NAMALWA (cell line): Measurements from ENCODE around the gene IFNA17.
"Not testable (repeated sequence)": the region's sequence is repeated elsewhere in the genome, so short reads cannot be mapped to it uniquely, and the experiment has no call there.

ENCODE experiments used
- DNase-seq: peaks from one replicate; pipeline ENCODE4 v3.0.0-alpha.2; 2015; ENCODE audit warnings: low spot score

The IFNA17 gene

DNA sequence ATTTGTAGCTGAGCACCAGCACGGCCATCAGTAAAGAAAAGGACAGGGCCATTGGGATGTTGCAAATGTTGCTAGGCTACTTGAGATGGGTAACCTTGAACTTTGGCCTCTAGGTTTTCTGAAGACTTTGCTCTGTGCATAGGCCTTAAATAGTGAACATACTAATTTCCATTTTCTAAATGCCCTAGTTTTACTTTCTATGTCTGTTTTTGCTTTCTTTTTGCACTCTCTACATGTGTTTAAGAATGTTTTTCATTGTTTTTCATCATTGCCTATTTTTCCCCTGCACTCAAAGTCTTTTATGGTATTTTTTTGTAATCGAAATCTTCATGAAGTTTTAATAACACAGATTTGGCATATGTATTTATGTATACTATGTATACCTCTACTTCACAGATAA, at the start of gene IFNA17:
TSS of gene IFNA17 (minus strand) at position 101 of the 400 bp plus-strand sequence. CDS start at position 52, 49 bp downstream.
- no peak for DNase-seq

DNA sequence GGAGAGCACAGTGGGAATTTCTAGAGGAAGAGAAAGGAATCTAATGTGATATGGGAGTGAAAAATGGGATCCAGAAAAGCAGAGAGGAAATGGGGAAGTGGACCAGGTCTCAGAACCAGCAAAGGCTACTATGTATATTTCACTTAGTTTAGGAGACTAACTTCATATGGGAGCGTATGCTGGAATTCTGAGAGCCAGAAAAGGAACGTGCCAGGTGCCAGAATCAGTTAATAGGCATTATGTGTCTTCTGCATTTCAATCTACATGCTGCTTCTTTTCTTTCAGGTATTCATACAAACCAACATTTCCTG, 40.3 kb upstream of the IFNA17 start:
- no peak for DNase-seq

DNA sequence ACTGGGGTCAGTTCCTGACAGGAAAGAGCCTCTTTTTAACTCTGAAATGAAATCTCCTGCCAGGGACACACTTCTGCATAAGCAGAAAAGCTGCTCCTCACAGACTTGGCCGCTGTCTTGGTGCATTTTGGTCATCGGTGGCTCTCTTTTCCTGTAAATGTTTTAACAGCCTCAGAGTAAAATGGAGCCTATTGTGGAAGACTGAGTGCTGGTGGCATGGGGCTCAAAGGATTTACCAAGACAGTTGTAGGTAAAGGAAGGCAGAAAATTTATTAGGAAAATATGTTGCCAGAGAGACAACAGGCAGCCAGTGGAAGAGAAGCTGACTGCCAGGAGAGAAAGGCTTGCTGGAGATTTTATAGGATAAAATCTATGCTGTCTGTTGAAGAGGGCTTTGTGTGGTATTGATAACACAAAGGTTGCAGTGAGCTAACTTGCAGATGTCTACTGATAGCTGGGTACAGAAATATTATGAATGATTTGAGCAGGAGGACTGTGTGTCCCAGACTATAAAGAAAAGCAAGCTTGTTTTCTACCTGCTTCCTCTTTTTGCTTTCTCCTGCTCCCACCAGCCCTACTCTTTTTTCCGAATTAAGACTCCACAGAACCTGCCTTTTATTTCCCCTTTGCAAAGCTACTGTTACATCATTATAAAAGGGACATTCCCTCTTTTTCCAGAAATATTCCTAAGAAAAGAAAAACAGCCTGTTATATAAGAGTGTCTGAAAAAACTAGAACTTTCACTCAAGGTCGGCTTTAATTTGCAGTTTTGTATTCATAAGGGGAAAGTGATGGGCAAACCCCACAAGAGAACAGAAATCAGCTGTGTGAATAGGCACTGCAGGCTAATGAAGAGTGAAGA, 39.7 kb upstream of the IFNA17 start:
- DNase-seq, result peak; percentile 13

DNA sequence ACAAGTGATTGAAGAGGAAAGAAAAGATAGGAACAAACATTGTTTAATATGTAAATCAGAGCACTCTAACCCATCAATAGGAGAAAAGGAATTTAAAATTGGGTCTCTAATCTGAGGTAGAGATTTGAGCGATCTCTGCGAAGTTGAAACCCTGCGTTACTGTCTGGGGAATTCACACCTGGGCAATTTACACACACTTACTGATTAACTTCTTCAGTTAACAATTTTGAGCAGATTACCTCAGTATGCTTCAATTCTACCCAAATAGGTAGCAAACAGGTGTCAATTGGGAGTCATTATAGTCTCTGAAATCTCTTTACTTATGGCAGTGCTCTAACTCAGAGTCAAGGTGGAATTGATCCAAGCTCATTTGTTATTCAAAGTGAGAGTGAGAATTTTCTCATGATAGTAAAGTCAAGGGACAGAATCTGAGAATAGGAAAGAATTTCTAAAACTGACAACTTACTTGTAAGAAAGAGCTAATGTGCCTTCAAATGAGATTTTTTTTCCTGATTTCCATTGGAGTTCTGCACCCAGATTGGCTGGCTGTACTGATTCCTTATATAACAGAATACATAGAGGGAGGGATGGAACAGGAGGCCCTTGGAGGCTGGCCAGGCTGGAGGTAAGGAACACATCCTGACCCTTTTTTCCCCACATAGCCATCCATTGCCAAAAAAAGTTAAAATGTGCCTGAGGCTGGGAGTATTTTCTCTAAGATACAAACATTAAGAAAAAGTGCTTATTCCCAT, 38.9 kb upstream of the IFNA17 start:
- DNase-seq, result no peak

DNA sequence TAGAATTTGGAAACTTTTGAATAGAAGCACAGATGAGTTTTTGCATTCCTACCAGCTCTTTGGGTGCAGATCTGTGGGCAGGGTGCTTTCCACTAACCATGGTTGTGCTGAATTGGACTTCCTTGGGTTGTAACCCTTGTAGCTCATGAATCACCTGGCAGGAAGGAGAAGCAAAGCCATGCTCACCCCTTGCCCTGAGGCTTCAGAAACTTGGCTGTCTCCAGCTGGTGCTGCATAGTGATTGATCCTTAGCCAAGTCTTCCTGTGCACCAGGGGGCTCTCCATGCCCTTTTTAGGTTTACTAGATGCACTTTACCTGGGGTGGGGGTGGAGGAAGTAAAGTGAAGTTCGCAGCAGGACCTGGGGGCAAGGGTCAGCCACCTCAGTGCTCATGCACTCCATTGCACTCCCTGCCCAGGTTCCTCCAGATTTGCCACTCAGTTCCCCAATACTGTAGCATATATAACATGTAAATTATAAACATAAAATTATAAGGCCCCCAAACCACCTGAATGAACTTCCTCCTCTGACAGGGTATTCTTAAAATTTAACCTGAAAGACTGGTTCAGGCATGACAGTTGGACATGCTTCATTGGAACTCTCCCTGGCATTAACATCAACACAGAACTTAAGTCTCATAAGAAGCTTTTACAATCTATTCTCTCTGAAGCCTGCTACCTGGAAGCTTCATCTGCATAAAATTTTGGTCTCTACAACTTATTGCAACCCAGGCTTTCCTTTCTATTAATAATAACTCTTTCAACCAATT, 37.6 kb upstream of the IFNA17 start:
- no peak for DNase-seq

DNA sequence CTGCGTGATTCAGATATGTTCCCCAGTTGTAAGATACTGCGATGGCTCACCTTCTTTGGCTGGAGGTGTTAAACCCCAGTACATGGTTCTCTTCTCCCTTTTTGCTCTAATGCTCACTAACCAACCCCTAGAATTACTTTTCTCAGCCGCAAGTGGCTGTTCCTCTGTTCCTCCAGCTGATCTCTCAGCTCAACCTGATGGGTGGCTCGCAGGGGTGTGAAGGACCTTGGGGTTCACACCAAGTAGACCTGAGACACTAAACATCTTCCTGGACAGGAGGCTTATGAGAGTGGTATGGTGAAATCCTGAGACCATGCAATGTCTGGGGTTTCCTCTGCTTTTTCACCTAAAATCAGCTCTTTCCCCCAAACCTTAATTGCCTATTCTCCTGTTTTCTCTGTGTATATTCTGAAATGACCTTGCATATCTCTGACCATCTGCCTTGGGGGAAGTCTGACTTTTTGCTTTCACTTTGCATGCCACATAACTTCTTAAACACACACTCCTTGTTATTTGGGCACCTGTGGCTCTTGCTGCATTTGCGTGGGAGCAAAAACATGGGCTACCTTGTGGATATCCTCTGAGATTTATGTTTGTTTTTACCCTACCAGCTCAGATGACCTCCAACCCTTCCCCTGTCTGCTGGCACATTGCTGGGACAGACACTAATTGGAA, 27.7 kb upstream of the IFNA17 start:
- no peak for DNase-seq

DNA sequence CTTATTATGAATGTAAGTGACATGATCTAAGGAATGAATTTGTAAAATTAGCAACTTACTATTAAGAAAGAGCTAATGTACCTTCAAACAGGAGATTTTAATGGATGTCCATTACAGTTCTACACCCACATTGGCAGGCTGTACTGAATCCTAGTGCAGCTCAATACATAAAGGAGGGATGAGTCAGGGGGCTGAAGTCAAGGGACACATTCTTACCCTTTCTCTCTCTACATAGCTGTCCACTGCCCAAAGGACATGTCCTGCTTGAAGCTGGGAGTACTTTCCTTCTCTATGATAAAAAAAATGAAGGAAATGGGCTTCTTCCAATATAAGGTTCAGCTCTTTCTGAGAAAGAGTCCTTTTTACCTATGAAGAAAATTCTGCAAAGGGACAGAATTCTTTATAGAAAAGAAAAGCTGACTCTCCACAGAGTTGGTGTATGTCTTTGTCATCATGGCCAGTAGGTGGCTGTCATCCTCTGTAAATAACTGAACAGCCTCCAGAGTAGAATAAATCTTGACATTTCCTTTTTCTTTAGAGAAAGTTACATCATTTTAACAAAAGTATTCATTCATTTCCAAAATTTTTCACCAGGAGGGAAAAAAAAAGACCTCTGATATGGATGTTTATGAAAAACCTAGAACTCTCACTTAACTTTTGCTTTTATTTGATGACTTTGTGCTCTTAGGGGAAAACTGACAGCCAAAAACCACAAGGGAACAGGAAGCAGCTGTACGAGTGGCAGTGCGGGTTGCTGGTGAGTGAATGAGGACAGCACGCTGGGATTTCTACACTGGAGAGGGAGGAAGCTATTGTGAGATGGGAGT, 24.9 kb upstream of the IFNA17 start:
- DNase-seq, result peak; percentile 59

DNA sequence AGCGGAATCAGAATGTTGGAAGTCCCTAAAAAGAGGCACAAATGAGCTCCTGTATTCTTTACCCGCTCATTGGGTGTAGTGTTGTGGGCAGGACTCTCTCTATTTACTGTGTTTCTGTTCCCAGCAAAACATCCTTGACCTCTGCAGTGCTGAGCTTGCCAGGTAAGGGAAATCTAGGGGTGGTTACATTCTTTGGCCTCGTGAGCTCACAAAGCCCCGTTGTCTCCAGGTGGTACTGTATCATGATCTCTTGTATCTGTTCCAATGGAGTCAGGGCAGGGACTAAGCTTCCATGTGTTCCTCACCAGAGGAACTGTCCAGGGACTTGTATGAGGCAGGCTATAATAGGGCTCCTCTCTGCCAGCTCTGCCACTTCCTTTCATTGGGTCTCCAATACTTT, 23.6 kb upstream of the IFNA17 start:
- DNase-seq, result no peak

DNA sequence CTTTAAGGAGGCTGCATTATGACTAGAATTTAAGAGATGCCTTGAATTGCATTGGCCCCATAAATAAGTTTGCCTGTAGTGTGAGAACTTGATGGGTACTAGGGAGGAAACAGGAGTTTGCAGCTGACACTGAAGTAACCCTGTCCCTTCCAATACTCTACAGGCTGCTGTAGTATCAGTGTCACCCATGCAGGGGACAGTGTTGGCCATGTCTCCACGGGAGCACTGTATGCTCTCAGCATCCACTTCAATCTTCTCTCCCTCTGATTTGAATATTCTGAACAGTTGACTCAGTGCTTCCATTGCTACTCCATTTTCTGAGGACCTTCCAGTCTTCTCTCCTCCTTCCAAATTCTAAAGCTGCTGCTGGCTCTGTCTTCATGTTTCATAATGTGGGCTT, 23.2 kb upstream of the IFNA17 start:
- DNase-seq, result no peak

DNA sequence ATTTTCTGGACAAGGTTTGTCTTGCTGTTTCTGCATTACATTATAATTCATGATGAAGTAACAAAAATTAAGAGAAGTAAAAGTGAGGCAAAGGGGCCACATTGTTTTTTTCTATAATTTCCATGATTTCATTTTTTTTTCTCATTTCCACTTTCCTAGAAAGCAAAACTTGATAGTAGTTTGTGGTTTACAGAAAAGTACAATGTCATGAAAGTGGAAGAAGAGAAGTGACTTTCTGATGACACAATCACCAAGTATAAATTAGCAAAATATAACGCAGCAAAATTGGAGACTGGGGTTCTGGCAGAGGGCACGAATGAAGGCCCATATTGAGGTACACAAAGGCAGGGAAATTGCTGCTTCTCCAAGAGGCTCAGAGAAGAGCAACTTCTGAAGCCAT, 16.8 kb upstream of the IFNA17 start:
- DNase-seq, result no peak

DNA sequence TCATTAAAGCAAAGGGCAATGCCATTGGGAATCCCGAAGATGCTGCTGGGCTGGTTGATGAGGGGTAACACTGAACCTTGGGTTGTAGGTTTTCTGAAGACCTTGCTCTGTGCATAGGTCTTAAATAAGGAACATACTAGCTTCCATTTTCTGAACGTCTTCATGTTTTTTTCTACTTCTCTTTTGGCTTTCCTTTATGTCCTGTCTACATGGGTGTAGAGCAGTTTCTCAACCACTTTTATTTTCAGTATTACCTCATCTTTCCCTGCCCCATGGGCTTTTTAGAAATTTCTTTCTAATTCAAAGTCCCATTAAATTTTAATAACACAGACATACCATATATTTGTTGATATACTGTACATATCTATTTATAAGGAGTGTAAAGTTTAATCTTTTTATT, 11.9 kb upstream of the IFNA17 start, which contains the start of gene IFNA14:
TSS of gene IFNA14 (minus strand) at position 95 of the 400 bp plus-strand sequence. CDS start at position 25, 70 bp downstream.
- no peak for DNase-seq

DNA sequence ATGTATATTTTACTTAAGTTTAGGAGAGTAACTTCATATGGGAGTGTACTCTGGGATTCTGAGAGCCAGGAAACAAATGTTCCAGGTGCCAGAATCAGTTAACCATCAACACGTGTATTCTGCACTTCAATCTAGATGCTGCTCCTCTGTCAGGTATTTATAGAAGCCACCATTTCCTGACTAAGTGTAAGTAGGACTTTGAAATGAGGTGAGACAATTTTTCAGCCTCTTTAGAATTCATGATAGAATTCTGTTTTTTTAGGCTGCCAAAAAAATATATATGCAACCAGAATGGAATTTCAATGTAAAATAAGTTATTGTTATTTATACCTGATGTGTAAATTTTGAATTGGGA, 8.3 kb upstream of the IFNA17 start:
- not testable (repeated sequence) for DNase-seq

DNA sequence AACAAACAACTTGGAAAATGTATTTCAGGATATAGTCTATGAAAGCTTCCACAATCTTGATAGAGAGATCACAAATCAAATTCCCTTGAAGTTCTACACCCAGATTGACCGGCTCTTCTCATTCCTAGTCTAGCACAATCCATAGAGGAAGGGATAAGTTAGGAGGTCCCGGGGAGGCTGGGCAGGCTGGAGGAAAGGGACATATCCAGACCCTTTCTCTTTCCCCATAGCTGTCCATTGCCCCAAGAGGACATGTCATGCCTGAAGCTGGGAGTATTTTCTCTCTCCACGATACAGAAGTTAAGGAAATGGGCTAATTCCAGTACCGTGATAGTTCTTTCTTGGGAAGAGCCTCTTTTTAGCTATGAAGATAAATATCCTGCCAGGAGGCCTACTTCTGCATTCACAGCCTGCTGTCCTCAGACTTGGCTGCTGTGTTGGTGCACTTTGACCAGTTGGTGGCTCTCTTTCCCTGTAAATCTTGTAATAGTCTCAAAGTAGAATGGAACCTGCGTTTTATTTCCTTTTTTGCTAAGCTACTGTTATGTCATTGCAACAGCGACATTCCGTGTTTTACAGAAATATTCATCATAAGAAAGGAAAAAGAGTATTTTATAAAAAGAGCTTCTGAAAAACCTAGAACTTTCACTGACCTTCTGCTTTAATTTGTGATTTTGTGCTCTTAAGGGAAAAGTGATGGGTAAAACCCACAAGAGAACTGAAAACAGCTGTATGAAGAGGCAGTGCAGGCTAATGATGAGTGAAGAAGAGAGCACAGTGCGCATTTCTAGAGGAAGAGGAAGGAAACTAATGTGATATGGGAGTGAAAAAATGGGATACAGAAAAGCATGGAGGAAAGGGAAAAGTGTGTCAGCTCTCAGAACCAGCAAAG, 7.7 kb upstream of the IFNA17 start:
- DNase-seq, result peak; percentile 74

DNA sequence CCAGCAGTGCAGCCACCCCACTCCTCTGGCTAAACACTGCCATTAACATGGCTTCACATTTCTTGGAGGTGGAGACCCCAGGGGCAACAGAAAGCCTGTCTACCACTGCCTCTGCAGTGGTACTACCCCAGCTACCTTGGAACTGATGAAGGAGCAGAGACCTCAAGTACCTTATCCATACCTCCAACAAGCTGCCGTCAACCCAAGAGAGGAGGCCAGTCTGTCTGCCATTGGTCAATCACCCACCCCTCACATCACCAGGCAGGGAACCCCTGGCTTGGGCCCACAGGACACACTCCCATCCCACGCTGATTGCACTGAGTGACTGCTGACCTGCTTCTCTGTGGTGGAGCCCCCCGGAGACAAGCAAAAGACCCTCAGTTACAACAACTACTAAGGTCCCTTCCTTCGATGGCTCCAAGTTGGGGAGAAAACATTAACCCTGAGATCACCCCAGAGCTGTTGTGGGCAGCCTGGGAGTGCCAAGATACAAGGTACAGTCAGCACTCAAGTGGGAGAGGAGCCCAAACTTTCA, 6.2 kb upstream of the IFNA17 start:
- DNase-seq, result no peak

DNA sequence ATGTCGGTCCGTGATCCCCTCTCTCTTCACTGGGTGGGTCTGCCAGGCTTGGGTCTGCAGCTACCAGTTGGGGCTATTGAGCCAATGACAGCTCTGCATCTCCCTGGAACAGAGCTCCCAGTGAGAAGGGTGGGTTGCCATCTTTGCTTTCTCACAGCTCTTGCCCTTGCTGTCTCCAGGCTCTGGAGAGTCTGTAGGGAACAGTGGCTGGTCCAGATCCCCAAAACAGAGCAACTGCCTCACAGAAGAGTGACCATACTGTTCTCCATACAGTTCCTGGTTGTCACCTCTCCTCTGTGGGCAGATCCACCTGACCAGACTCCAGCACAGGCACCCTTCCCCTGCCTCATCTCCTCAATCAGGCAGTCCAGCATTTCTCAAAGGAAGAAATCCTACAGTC, 5.2 kb upstream of the IFNA17 start:
- no peak for DNase-seq

DNA sequence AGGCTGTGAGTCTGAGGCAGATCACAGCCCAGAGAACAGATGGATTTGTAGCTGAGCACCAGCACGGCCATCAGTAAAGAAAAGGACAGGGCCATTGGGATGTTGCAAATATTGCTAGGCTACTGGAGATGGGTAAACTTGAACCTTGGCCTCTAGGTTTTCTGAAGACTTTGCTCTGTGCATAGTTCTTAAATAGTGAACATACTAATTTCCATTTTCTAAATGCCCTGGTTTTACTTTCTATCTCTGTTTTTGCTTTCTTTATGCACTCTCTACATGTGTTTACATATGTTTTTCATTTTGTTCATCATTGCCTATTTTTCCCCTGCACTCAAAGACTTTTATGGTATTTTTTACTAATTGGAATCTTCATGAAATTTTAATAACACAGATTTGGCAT, 10.8 kb downstream of the IFNA17 start, which contains the start of gene IFNA16:
TSS of gene IFNA16 (minus strand) at position 101 of the 400 bp plus-strand sequence. CDS start at position 95, 6 bp downstream.
- not testable (repeated sequence) for DNase-seq

DNA sequence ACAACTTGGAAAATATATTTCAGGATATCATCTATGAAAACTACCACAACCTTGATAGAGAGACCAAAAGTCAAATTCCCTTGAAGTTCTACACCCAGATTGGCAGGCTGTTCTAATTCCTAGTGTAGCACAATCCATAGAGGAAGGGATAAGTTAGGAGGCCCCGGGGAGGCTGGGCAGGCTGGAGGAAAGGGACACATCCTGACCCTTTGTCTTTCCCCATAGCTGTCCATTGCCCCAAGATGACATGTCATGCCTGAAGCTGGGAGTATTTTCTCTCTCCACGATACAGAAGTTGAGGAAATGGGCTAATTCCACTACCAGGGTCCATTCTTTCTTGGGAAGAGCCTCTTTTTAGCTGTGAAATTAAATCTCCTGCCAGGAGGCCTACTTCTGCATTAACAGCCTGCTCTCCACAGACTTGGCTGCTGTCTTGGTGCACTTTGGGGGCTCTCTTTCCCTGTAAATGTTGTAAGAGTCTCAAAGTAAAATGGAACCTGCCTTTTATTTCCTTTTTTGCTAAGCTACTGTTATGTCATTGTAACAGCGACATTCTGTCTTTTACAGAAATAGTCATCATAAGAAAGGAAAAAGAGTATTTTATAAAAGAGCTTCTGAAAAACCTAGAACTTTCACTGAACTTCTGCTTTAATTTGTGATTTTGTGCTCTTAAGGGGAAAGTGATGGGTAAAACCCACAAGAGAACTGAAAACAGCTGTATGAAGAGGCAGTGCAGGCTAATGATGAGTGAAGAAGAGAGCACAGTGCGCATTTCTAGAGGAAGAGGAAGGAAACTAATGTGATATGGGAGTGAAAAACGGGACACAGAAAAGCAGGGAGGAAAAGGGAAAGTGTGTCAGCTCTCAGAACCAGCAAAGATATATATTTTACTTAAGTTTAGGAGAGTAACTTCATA, 14.4 kb downstream of the IFNA17 start:
- DNase-seq, result peak; percentile 53

DNA sequence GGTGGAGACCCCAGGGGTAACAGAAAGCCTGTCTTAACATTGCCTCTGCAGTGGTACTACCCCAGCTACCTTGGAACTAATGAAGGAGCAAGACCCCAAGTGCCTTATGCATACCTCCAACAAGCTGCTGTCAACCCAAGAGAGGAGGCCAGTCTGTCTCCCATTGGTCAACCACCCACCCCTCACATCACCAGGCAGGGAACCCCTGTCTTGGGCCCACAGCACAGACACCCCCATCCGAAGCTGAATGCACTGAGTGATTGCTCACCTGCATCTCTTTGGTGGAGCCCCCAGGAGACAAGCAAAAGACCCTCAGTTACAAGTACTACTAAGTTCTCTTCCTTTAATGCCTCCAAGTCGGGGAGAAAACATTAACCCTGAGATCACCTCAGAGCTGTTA, 15.9 kb downstream of the IFNA17 start:
- not testable (repeated sequence) for DNase-seq

DNA sequence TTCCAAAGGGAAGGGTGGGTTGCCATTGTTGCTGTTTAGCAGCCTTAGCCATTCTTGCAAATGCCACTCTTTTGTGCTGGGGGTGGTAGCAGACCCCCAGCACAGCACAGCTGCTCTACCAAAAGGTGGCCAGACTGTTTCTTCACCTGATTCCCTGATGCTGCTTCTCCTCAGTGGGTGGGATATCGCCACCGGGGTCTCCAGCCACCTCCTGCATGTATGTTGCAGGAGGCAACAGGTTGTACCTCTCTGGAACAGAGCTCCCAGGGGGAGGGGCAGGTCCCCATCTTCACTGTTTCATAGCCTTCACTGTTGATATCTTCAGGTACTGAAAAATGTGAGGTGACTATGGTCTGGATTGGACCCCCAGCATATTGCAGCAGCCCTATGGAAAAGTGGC, 17.2 kb downstream of the IFNA17 start:
- not testable (repeated sequence) for DNase-seq
